Mesenchymal stem cell (in vitro differentiated cells and primary cell): Measurements from ENCODE around the gene NEDD9.

Experiments used
- DNase-seq: peaks from one replicate; pipeline ENCODE4 v3.0.0-alpha.2; 2013
- H2AFZ ChIP-seq: one replicate; pipeline ENCODE4 v1.6.1; 2013; ENCODE audit warnings: low read depth, mild to moderate bottlenecking, control low read depth, inconsistent platforms, low read length, moderate library complexity
- H2AK5ac ChIP-seq: 2 replicates; pipeline ENCODE4 v1.6.1; 2013; ENCODE audit warnings: low read length, moderate library complexity, mild to moderate bottlenecking, inconsistent platforms; ENCODE audit not compliant: severe bottlenecking
- H2BK120ac ChIP-seq: one replicate; pipeline ENCODE4 v1.6.1; 2013; ENCODE audit warnings: low read depth, mild to moderate bottlenecking, inconsistent platforms, low read length, moderate library complexity
- H2BK12ac ChIP-seq, 2 experiments: one replicate each; pipeline ENCODE4 v1.6.1; 2013; ENCODE audit warnings: inconsistent platforms in 2 of 2, low read length in 2 of 2, mild to moderate bottlenecking in 2 of 2, moderate library complexity in 2 of 2, control low read depth in 1 of 2
- H2BK15ac ChIP-seq: one replicate; pipeline ENCODE4 v1.6.1; 2013; ENCODE audit warnings: mild to moderate bottlenecking, low read depth, inconsistent platforms; ENCODE audit not compliant: poor library complexity, severe bottlenecking
- H2BK5ac ChIP-seq: 2 replicates; pipeline ENCODE4 v1.6.1; 2013; ENCODE audit warnings: low read depth, mild to moderate bottlenecking, low read length, control low read depth, inconsistent platforms; ENCODE audit not compliant: poor library complexity, severe bottlenecking
- H3K14ac ChIP-seq, 2 experiments: one replicate each; pipeline ENCODE4 v1.6.1; 2013; ENCODE audit warnings: inconsistent platforms in 2 of 2, low read length in 2 of 2, control low read depth in 1 of 2, mild to moderate bottlenecking in 1 of 2, moderate library complexity in 1 of 2
- H3K18ac ChIP-seq, 2 experiments: one replicate each; pipeline ENCODE4 v1.6.1; 2013; ENCODE audit warnings: inconsistent platforms in 2 of 2, low read length in 2 of 2, control low read depth in 1 of 2, low read depth in 1 of 2, mild to moderate bottlenecking in 1 of 2
- H3K23ac ChIP-seq, 2 experiments: one replicate each; pipeline ENCODE4 v1.6.1; 2013; ENCODE audit warnings: inconsistent platforms in 2 of 2, low read length in 2 of 2, mild to moderate bottlenecking in 2 of 2, moderate library complexity in 2 of 2, control low read depth in 1 of 2
- H3K27ac ChIP-seq: 2 replicates; pipeline ENCODE4 v1.5.1; 2013; ENCODE audit warnings: mild to moderate bottlenecking, moderate library complexity, low read length, control low read depth, inconsistent platforms; ENCODE audit not compliant: poor library complexity, severe bottlenecking
- H3K27me3 ChIP-seq, 2 experiments: 2 replicates each; pipeline versions ENCODE4 v1.6.1 to v1.7.0; 2013; ENCODE audit warnings: low read length in 2 of 2, mild to moderate bottlenecking in 2 of 2, moderate library complexity in 2 of 2, control low read depth in 1 of 2, inconsistent platforms in 1 of 2; ENCODE audit not compliant: control insufficient read depth in 1 of 2, insufficient read depth in 1 of 2
- H3K36me3 ChIP-seq, 2 experiments: 2 replicates each; pipeline versions ENCODE4 v1.6.1 to v1.7.0; 2013; ENCODE audit warnings: low read length in 2 of 2, control low read depth in 1 of 2, inconsistent platforms in 1 of 2, low read depth in 1 of 2, mild to moderate bottlenecking in 1 of 2; ENCODE audit not compliant: insufficient read depth in 2 of 2, control insufficient read depth in 1 of 2
- H3K4ac ChIP-seq, 2 experiments: one replicate each; pipeline ENCODE4 v1.6.1; 2013; ENCODE audit warnings: inconsistent platforms in 2 of 2, low read length in 2 of 2, mild to moderate bottlenecking in 2 of 2, moderate library complexity in 2 of 2, control low read depth in 1 of 2, low read depth in 1 of 2
- H3K4me1 ChIP-seq: 2 replicates; pipeline ENCODE4 v1.6.1; 2013; ENCODE audit warnings: low read depth, low read length, control low read depth; ENCODE audit not compliant: control insufficient read depth, insufficient read depth
- H3K4me2 ChIP-seq: 2 replicates; pipeline ENCODE4 v1.6.1; 2013; ENCODE audit warnings: low read length, mild to moderate bottlenecking, inconsistent platforms; ENCODE audit not compliant: poor library complexity, severe bottlenecking
- H3K4me3 ChIP-seq, 2 experiments: 2 replicates each; pipeline versions ENCODE4 v1.5.1 to v1.7.0; 2013; ENCODE audit warnings: low read length in 2 of 2, mild to moderate bottlenecking in 2 of 2, control low read depth in 1 of 2, low read depth in 1 of 2; ENCODE audit not compliant: insufficient read depth in 1 of 2
- H3K79me1 ChIP-seq: replicated peaks from 2 replicates; pipeline ENCODE4 v1.6.1; 2013; ENCODE audit warnings: mild to moderate bottlenecking, control low read depth, low read length, inconsistent platforms; ENCODE audit not compliant: poor library complexity, severe bottlenecking
- H3K9ac ChIP-seq: 2 replicates; pipeline ENCODE4 v1.7.0; 2013; ENCODE audit warnings: mild to moderate bottlenecking, low read length, moderate library complexity
- H3K9me3 ChIP-seq: 2 replicates; pipeline ENCODE4 v1.7.0; 2013; ENCODE audit warnings: mild to moderate bottlenecking, low read length; ENCODE audit not compliant: control insufficient read depth
- H4K8ac ChIP-seq: one replicate; pipeline ENCODE4 v1.6.1; 2013; ENCODE audit warnings: inconsistent platforms, mild to moderate bottlenecking, low read length, moderate library complexity
- H4K91ac ChIP-seq: one replicate; pipeline ENCODE4 v1.6.1; 2013; ENCODE audit warnings: mild to moderate bottlenecking, low read length, inconsistent platforms
- WGBS: methylation state at CpG from one replicate; pipeline ENCODE4 v1.1.7; 2013; ENCODE audit warnings: mixed read lengths; 5-methylcytosine and 5-hydroxymethylcytosine counted together

Gene NEDD9

GRCh38 chr6:11244387-11245126 lies 12.1 kb upstream of the NEDD9 start:
- no peak overlapping the region for H2BK12ac ChIP-seq
- no peak overlapping the region for H2AFZ ChIP-seq
- no peak overlapping the region for H3K14ac ChIP-seq
- H3K4me3 ChIP-seq: no peak overlapping the region
- no peaks in the 10 kb centered on the region for H3K4me1 ChIP-seq
- H3K79me1 ChIP-seq: no peaks in the 10 kb centered on the region
- H3K36me3 ChIP-seq: no peaks in the 10 kb centered on the region
- no peak overlapping the region for H2AK5ac ChIP-seq
- no peak overlapping the region for H3K23ac ChIP-seq
- no peak overlapping the region for H2BK15ac ChIP-seq
- no peak for DNase-seq
- 46% methylated on average over 2 of the region's 2 CpGs for WGBS
- H2BK120ac ChIP-seq: no peak overlapping the region
- no peak overlapping the region for H3K4ac ChIP-seq
- H3K27me3 ChIP-seq: no peaks in the 10 kb centered on the region
- H2BK5ac ChIP-seq: no peak overlapping the region
- no peak overlapping the region for H3K9ac ChIP-seq
- H4K91ac ChIP-seq: no peak overlapping the region
- H3K27ac ChIP-seq: no peak overlapping the region
- H4K8ac ChIP-seq: no peak overlapping the region
- H3K4me2 ChIP-seq: no peak overlapping the region
- H3K18ac ChIP-seq: no peak overlapping the region
- peaks cover 3% of the 10 kb centered on the region for H3K9me3 ChIP-seq

DNA sequence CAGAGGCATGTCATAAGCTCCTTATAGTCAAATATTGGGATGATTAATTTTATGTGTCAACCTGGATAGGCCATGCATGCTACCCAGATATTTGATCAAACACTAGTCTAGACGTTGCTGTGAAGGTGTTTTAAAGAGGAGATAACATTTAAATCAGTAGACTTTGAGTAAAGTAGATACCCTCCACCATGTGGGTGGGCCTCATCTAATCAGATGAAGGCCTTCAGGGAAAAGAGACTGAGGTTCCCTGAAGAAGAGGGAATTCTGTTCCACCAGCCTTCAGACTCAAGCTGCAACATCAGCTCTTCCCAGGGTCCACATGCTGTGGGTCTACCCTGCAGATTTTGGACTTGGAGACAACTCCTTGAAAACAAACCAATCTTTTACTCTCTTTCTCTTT lies 11.4 kb upstream of the NEDD9 start:
- no peak overlapping the region for H4K8ac ChIP-seq
- WGBS: no CpG with 5 or more reads among the region's 1 CpG

GRCh38 chr6:11242711-11243110 lies 10.2 kb upstream of the NEDD9 start:
- no peak overlapping the region for H2BK12ac ChIP-seq
- H3K9me3 ChIP-seq: no peaks in the 10 kb centered on the region
- no peaks in the 10 kb centered on the region for H3K79me1 ChIP-seq
- no peak for DNase-seq
- no peak overlapping the region for H2BK5ac ChIP-seq
- H3K36me3 ChIP-seq: no peaks in the 10 kb centered on the region
- H3K14ac ChIP-seq: no peak overlapping the region
- no peak overlapping the region for H4K8ac ChIP-seq
- H3K4me2 ChIP-seq: no peak overlapping the region
- no peak overlapping the region for H3K9ac ChIP-seq
- H3K4ac ChIP-seq: no peak overlapping the region
- no peak overlapping the region for H3K23ac ChIP-seq
- H3K27ac ChIP-seq: no peak overlapping the region
- H2BK120ac ChIP-seq: no peak overlapping the region
- no peaks in the 10 kb centered on the region for H3K4me1 ChIP-seq
- H3K27me3 ChIP-seq: no peaks in the 10 kb centered on the region
- no peak overlapping the region for H3K18ac ChIP-seq
- no peak overlapping the region for H4K91ac ChIP-seq
- no peak overlapping the region for H2AK5ac ChIP-seq
- no peak overlapping the region for H2BK15ac ChIP-seq
- no peak overlapping the region for H2AFZ ChIP-seq
- no peak overlapping the region for H3K4me3 ChIP-seq

More for the DNA sequence above, 11.4 kb upstream of the NEDD9 start:
- H3K9ac ChIP-seq: no peak overlapping the region
- DNase-seq: no peak
- H3K14ac ChIP-seq: no peak overlapping the region
- no peaks in the 10 kb centered on the region for H3K9me3 ChIP-seq
- H4K91ac ChIP-seq: no peak overlapping the region
- H3K4ac ChIP-seq: no peak overlapping the region
- no peak overlapping the region for H2BK120ac ChIP-seq
- no peak overlapping the region for H3K4me2 ChIP-seq
- no peak overlapping the region for H3K27ac ChIP-seq
- H2BK15ac ChIP-seq: no peak overlapping the region
- H3K27me3 ChIP-seq: no peaks in the 10 kb centered on the region
- no peak overlapping the region for H2BK12ac ChIP-seq
- no peak overlapping the region for H2BK5ac ChIP-seq
- no peak overlapping the region for H3K4me3 ChIP-seq
- H3K18ac ChIP-seq: no peak overlapping the region
- H2AK5ac ChIP-seq: no peak overlapping the region
- H3K36me3 ChIP-seq: no peaks in the 10 kb centered on the region
- H2AFZ ChIP-seq: no peak overlapping the region
- H3K23ac ChIP-seq: no peak overlapping the region
- H3K4me1 ChIP-seq: no peaks in the 10 kb centered on the region
- no peaks in the 10 kb centered on the region for H3K79me1 ChIP-seq

DNA sequence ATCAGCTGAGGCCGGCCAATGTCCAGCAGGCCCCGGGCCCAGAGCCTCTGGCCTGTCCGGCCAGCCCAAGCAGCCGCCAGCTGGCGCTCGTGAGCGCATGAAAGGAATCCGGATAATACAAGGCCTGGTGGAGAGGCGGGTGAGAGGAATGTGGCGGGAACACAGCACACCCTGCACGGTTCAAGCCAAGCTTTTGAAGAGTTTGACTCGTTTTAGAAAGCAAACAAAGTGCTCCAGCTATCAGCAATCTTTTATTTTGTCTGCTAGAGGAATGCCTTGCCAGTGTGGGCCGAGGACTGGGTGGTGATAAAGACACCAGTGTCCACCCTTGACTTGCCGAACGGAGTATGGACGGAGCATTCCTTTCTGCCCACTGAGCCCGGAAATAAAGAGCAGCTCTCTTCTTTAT lies 9.3 kb upstream of the NEDD9 start:
- no peak overlapping the region for H3K4ac ChIP-seq
- no peak for DNase-seq
- no peak overlapping the region for H2AK5ac ChIP-seq
- no peak overlapping the region for H2BK120ac ChIP-seq
- H3K79me1 ChIP-seq: no peaks in the 10 kb centered on the region
- 65% methylated on average over 17 of the region's 17 CpGs for WGBS
- no peak overlapping the region for H3K4me2 ChIP-seq
- no peaks in the 10 kb centered on the region for H3K36me3 ChIP-seq
- no peaks in the 10 kb centered on the region for H3K27me3 ChIP-seq
- peaks cover under 1% of the 10 kb centered on the region for H3K4me1 ChIP-seq
- no peak overlapping the region for H4K8ac ChIP-seq
- H2BK15ac ChIP-seq: no peak overlapping the region
- H2BK5ac ChIP-seq: no peak overlapping the region
- H3K23ac ChIP-seq: no peak overlapping the region
- no peak overlapping the region for H4K91ac ChIP-seq
- H3K18ac ChIP-seq: no peak overlapping the region
- H2BK12ac ChIP-seq: no peak overlapping the region
- H3K4me3 ChIP-seq: no peak overlapping the region
- H3K14ac ChIP-seq: no peak overlapping the region
- no peak overlapping the region for H3K9ac ChIP-seq
- H2AFZ ChIP-seq: no peak overlapping the region
- no peak overlapping the region for H3K27ac ChIP-seq
- no peaks in the 10 kb centered on the region for H3K9me3 ChIP-seq
